Measurements from ENCODE around the gene BNC1. TPM values are rescaled to one million over a fixed set of nuclear protein-coding genes. Genes with fewer than 3 reads are reported as not detected.

The BNC1 gene, protein sequence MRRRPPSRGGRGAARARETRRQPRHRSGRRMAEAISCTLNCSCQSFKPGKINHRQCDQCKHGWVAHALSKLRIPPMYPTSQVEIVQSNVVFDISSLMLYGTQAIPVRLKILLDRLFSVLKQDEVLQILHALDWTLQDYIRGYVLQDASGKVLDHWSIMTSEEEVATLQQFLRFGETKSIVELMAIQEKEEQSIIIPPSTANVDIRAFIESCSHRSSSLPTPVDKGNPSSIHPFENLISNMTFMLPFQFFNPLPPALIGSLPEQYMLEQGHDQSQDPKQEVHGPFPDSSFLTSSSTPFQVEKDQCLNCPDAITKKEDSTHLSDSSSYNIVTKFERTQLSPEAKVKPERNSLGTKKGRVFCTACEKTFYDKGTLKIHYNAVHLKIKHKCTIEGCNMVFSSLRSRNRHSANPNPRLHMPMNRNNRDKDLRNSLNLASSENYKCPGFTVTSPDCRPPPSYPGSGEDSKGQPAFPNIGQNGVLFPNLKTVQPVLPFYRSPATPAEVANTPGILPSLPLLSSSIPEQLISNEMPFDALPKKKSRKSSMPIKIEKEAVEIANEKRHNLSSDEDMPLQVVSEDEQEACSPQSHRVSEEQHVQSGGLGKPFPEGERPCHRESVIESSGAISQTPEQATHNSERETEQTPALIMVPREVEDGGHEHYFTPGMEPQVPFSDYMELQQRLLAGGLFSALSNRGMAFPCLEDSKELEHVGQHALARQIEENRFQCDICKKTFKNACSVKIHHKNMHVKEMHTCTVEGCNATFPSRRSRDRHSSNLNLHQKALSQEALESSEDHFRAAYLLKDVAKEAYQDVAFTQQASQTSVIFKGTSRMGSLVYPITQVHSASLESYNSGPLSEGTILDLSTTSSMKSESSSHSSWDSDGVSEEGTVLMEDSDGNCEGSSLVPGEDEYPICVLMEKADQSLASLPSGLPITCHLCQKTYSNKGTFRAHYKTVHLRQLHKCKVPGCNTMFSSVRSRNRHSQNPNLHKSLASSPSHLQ
- not detected in 2 replicates for total RNA-seq

DNA sequence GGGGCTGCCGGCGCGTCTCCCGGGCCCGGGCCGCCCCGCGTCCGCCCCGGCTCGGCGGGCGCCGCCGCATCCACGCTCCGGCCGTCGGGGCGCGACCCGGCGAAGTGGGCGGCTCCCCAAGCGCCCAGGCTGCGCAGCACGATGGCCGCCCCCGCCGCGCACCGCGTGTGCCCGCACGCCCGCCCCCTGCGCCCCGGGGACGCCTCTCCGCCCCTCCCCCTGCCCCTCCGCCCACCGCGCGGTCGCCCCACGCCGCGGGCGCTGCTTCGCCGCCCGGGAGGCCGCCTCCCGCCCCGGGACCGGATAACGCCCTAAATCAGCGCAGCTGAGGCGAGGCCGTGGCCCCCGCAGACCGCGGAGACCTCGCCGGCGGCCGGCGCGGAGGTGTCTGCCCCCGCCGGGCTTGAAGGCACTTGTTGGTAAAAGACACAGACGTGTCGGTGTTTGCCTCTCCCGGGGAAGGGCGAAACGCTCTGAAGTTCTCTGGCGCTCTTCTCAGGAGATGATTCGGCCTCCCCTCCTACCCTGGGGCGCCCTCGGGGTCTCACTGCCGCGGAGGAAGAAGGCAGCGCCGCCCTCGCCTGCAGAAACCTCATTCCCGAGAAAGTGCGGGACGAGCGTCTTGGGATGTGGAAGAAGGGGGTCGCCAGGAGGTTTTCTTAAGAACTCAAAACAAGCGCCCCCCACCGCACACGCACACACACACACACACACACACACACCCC lies at the start of gene BNC1:
BNC1 (minus strand) TSS at position 106 of the 725 bp plus-strand sequence; CDS start at position 70, 36 bp downstream.
- intact Hi-C loops (cut with micrococcal nuclease): no loop called here

- intact Hi-C loops (cut with micrococcal nuclease): no loop called here
These were observed 42.6 kb upstream of the BNC1 start for GRCh38 chr15:83327041-83327440.

GRCh38 chr15:83324799-83325198 lies 40.3 kb upstream of the BNC1 start:
- intact Hi-C loops (cut with micrococcal nuclease): no loop called here

DNA sequence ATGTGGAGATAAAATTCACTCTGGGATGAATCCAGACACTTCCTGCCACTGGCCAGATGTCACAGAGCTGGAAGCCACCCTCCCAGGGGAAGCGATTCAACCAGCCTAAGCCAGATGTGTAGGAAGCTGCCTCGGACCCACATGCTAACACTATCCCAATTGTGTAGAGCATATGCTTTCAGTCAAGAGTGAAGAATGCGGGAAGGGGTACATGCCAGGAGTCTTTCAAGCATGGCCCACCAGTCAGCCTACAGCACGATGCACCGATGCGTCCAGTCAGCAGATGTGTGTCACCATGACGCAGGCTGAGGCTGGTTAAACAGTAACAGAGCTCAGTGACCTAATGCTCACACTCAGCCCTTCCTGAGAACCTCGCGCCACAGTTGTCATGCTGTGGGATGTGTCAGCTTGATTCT lies 38.8 kb upstream of the BNC1 start:
- intact Hi-C loops (cut with micrococcal nuclease): no loop called here

DNA sequence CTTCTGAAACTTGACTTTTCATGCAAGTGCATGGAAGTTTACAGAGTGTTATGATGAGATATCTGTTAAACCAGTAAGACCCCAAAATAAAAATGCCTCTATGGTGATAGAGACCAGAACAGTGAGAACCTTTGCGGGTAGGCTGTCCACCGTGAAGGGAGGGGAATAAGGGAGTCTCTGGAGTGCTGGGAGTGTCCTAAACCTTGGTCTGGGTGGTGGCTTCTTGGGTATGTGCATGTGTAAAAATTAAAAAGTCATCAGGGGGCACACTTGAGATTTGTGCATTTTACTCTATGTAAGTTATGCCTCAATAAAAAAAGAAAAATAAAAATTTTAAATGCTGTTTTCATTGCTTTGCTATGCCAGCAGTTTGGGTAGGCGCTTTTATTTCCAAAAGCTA lies 38.2 kb upstream of the BNC1 start:
- intact Hi-C loops (cut with micrococcal nuclease): no loop called here

DNA sequence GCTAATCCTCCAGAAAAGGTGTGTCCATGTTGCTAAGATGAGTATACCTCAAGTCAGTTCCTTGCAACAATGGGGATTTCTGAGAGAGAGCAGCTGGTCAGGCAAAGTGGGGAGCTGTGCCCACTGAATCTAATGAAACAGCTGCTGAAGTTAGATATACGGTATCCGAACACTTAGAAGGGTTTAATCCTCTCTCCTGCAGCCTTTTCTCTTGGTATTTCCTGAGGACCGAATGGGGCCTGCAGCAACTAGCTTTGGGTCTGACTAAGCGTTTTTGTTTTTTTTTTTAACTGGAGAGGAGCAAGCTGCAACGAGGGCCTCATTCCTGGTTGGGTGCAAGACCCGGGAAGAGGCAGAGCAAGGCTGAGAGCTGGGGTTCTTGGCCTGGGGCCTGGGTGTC lies 37.6 kb upstream of the BNC1 start:
- intact Hi-C loops (cut with micrococcal nuclease): no loop called here

GRCh38 chr15:83320844-83321243 lies 36.4 kb upstream of the BNC1 start:
- intact Hi-C loops (cut with micrococcal nuclease): no loop called here

DNA sequence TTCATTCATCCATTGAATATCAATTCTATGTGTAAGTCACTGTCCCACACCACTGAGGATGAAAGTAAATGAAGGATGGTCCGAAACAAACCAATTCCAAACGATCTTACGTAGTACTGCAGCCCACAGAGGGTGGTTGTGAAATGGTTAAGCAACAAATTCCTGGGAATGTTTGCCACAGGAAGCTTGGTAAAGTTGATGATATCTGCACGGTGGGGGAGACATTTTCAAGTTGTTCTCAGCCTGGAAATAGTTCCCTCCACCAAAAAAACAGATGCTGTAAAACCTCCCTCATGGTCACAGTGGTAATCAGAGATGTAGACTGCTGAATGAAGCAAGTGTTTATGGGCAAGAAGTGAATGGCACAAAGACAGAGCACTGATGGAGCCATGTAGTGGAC lies 35.9 kb upstream of the BNC1 start:
- intact Hi-C loops (cut with micrococcal nuclease): no loop called here

DNA sequence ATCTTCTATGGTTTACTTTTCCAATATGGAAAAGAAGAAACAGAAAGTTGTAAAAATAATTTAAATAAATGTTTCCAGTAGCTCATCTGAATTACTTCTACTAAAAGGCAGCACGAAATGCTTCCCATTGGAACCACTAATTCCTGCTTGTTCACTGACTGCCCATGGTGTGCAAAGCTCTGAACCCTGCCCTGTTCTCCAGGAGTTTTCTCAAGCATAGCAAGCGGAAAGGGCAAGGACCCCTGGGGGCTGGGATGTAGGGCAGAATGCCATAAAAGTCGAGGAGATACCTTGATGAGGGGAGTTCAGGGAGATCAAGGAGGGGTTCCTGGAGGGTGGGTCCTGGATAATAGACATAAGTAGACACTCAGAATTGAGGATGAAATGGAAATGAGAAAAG lies 35.3 kb upstream of the BNC1 start:
- intact Hi-C loops (cut with micrococcal nuclease): no loop called here

GRCh38 chr15:83318861-83319415 lies 34.5 kb upstream of the BNC1 start:
- intact Hi-C loops (cut with micrococcal nuclease): no loop called here

DNA sequence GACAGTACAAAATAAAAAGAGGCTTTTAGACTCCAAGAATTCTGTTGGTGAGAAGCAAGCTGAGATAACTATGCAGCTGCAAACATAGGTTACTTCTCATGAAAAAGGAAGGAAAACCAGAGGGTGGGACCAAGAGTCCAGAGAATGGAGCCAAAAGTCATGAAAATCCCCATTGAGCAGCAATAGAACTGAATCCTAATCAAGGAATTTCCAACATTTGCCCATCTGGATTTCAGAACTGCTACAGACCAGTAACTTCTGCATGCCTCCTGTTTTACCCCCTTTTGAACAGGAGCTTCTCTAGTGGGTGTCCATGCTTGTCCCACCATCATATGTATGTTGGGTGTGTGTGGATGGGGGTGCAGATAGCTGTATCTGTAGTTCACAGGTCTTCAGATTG lies 33.6 kb upstream of the BNC1 start:
- intact Hi-C loops (cut with micrococcal nuclease): no loop called here

GRCh38 chr15:83312071-83312470 lies 27.6 kb upstream of the BNC1 start:
- intact Hi-C loops (cut with micrococcal nuclease): no loop called here

DNA sequence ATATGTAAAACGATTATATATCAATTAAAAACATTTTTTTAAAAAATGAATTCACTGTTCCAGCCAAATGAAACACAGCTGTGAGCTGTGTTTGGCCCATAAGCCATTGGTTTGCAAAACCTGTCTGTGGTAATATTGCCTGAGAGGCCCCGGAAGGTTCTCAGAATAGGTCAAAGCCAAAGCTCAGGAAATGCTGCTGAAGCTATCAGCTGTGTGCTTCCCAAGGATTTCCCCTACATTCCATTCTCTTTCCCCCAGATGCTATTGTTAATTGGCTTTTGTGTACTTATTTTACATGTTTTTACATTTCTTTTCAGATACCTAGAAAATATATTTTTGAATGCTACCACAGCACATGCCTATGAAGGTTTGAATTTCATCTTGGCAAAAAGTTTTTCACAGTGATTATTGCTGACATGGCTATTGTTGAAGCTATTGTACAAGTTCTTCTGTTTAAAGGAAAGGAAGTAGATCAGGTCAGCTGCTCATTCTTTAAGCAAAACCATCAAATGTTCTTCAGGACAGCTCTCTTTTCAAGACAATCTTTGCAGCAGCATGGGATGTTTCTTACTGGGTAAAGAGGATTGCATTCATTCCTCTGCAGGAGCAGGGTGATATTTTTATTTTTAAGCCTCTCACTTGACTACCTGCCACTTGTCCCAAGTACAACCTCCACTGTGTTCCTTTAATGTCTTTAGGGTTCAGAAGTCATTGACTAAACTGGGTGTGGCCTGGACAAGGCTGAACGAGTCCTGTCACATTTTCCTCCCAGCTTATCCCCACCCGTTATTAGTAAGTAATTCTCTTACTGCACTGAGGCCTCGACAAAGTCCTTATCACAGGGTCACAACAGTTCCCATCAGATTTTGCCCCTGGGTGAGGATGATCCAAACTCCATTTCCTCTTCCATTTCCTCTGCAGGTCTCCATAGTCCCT lies 26.3 kb upstream of the BNC1 start:
- intact Hi-C loops (cut with micrococcal nuclease): no loop called here

DNA sequence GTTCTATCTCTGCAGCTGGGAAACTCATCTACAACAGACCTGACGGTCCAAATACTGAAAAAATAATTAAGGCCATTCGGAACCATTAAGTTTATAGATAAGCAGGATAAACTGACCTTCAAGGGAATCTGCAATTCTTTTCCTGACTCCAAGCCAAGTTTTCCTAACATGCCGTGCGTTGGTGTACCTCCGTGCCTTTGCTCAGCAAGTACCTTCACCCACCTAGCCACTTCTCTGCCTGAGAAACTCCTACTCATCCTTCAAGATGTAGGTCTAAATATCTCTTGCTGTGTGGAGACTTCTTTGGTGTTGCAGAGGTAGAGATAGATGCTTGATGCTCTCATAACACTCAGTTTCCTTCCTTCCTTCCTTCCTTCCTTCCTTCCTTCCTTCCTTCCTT lies 24.2 kb upstream of the BNC1 start:
- intact Hi-C loops (cut with micrococcal nuclease): no loop called here

DNA sequence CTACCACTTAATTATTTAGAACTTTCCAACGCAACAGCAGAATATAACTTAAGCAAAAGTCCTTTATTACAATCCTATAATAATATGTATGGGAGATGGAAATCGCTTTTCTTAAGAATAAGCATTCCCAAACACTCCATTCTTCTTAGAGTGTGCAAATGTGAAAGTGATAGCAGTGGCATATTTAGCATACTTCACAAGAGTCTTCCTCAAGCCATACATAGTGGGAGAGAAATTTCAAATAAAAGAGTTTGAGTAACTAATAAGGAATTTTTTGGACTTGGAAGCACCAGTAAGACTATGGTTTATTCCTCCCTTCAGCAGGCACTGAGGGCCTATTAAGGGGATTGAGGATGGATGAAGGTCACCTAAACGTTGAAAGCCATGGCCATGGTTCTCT lies 22.1 kb upstream of the BNC1 start:
- intact Hi-C loops (cut with micrococcal nuclease): no loop called here

- intact Hi-C loops (cut with micrococcal nuclease): no loop called here
These were observed 21.3 kb upstream of the BNC1 start for GRCh38 chr15:83305704-83306291.

DNA sequence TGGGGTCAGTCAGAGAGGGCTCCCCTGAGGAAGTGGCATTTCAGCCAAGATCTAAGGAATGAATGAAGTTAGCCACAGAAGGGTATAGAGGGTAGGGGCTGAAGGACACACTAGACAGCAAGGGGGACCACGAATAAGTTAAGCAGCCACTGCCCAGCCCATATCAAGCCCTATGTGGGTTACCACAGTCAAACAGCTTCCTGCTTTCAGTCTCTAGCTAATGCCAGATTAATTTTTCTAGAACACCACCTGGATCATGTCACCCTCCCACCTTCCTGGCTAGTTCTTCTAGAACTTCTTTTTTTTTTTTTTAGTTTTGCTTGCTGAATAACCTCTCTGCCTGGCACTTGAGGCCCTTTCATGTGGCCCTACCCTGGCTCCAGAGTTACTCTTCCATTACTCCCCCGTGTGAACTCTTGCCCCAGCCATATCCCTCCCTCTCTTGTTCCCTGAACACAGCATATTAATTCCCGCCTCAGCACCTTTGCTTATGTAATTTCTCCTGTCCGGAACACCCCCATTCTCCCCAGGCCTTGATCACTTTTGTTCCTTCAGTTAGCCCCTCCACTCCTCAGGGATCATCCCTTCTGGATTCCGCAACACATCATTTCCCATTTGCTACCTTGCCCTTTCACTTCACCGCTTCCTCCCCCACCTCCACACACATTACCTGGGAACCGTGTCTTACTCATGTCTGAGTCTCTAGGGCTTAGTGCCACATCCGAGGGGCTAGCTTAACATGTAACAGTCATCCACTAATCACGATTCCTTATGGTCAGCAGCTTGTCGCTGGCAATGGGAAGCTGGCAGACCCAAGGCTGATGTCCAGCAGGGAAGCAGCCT lies 20.6 kb upstream of the BNC1 start:
- intact Hi-C loops (cut with micrococcal nuclease): no loop called here

GRCh38 chr15:83303535-83303934 lies 19.1 kb upstream of the BNC1 start:
- intact Hi-C loops (cut with micrococcal nuclease): no loop called here

GRCh38 chr15:83300826-83301225 lies 16.4 kb upstream of the BNC1 start:
- intact Hi-C loops (cut with micrococcal nuclease): no loop called here

Measured in T-helper 1 cell treated with Interleukin-12 subunit alpha and Interleukin-12 subunit beta and Interleukin-4 antibody, amounts not matched to agents 30 ng/mL and 1 ng/mL, for 36 hours (primary cell).